Nephron (organoid): ENCODE results near the gene DOCK9.
A peak's percentile ranks its signal among the peaks of the same experiment; 100 is the strongest.

Source experiments
- H3K27ac Mint-ChIP-seq, 3 experiments: 2 replicates each; pipeline ENCODE4 v1.8.0; 2020; ENCODE audit warnings: mixed read lengths in 3 of 3, mild to moderate bottlenecking in 2 of 3, moderate library complexity in 1 of 3
- H3K27me3 Mint-ChIP-seq: 2 replicates; pipeline ENCODE4 v1.8.0; 2021; ENCODE audit warnings: low read depth, mild to moderate bottlenecking, moderate library complexity, mixed read lengths
- H3K36me3 Mint-ChIP-seq: 2 replicates; pipeline ENCODE4 v1.8.0; 2020; ENCODE audit warnings: low read depth, mixed read lengths
- H3K4me1 Mint-ChIP-seq: 2 replicates; pipeline ENCODE4 v1.8.0; 2020; ENCODE audit warnings: mixed read lengths
- H3K4me3 Mint-ChIP-seq, 3 experiments: 2 replicates each; pipeline ENCODE4 v1.8.0; 2020; ENCODE audit warnings: mild to moderate bottlenecking in 3 of 3, mixed read lengths in 3 of 3, moderate library complexity in 2 of 3
- H3K9me3 Mint-ChIP-seq: 2 replicates; pipeline ENCODE4 v1.8.0; 2020; ENCODE audit warnings: mixed read lengths
- CTCF ChIP-seq, 3 experiments: fragments of 200-600 bp; sonication (generic); IDR thresholded peaks; one replicate each; pipeline ENCODE4 v1.5.0; 2021; ENCODE audit warnings: antibody characterized with exemption in 3 of 3; ENCODE audit not compliant: unreplicated experiment in 3 of 3

The DOCK9 gene, protein sequence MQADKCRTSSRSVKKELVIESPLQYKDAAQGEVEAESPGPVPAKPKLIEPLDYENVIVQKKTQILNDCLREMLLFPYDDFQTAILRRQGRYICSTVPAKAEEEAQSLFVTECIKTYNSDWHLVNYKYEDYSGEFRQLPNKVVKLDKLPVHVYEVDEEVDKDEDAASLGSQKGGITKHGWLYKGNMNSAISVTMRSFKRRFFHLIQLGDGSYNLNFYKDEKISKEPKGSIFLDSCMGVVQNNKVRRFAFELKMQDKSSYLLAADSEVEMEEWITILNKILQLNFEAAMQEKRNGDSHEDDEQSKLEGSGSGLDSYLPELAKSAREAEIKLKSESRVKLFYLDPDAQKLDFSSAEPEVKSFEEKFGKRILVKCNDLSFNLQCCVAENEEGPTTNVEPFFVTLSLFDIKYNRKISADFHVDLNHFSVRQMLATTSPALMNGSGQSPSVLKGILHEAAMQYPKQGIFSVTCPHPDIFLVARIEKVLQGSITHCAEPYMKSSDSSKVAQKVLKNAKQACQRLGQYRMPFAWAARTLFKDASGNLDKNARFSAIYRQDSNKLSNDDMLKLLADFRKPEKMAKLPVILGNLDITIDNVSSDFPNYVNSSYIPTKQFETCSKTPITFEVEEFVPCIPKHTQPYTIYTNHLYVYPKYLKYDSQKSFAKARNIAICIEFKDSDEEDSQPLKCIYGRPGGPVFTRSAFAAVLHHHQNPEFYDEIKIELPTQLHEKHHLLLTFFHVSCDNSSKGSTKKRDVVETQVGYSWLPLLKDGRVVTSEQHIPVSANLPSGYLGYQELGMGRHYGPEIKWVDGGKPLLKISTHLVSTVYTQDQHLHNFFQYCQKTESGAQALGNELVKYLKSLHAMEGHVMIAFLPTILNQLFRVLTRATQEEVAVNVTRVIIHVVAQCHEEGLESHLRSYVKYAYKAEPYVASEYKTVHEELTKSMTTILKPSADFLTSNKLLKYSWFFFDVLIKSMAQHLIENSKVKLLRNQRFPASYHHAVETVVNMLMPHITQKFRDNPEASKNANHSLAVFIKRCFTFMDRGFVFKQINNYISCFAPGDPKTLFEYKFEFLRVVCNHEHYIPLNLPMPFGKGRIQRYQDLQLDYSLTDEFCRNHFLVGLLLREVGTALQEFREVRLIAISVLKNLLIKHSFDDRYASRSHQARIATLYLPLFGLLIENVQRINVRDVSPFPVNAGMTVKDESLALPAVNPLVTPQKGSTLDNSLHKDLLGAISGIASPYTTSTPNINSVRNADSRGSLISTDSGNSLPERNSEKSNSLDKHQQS (N-terminal part only)

DNA sequence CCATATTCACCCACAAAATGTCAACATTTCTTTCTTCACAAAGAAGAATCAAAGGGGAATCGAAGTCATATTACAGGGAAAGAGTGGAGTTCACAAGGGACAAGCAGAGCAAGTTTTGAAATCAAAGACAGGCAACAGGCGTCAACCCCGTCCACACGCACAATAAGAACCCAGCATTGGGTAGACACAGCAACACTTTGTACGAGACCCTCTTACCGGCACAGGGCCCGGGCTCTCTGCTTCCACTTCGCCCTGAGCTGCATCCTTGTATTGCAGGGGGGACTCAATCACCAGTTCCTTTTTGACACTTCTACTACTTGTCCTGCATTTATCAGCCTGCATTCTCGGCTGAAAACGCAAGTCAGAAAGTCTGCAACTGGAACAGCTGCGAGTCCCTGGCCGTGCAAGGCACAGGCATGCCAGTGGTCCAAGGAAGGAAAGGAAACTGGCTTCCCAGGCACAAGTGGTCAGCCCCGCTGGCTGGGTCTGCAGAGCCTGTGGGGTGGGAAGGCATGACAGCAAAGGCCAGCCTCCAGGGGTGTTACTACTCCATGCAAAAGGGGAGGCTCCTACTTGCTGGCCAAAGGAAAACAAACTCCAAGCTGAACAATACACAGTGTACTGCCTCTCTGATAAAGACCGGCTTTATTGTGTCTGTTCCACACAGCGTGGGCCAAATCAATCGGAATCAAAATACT lies at the start of gene DOCK9:
DOCK9 (minus strand) TSS at position 497 of the 698 bp plus-strand sequence; CDS start at position 342, 155 bp downstream.
- peak within 1 kb of the TSS; percentile 71 to 92 (median 90) for H3K27ac Mint-ChIP-seq
- H3K27me3 Mint-ChIP-seq, result peaks cover 6% of the 10 kb centered on the region
- H3K4me3 Mint-ChIP-seq, result peak within 1 kb of the TSS; percentile 57 to 89 (median 80)
- TF ChIP-seq CTCF (IDR thresholded peaks at IDR 0.05; ENCODE audit: unreplicated experiment in 3 of 3), result no peak
- no peaks in the 10 kb centered on the region for H3K9me3 Mint-ChIP-seq
- H3K36me3 Mint-ChIP-seq, result no peaks in the 10 kb centered on the region
- peaks cover 54% of the 10 kb centered on the region for H3K4me1 Mint-ChIP-seq

DNA sequence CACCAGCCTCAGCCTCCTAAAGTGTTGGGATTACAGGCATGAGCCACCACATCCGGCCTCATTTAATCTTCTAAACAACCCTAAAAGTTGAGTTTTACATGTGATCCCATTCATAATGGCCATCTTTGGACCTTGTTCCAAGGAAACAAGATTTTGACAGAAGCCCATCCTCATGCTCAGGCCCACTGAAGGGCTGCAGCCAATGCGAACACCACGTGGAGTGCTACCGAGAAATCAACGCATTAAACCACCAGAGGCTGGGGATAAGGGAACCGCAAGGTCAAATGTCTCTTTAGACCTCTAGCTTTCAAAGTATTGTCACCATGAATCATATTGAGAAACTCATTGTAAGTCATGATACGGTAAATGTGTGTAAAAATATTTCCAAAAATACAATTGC lies 49.4 kb upstream of the DOCK9 start:
- Mint-ChIP-seq H3K4me1 (peaks cover 24% of the 10 kb centered on the region), H3K36me3 (no peaks in the 10 kb centered on the region), H3K27me3 (no peaks in the 10 kb centered on the region), H3K9me3 (peaks cover 8% of the 10 kb centered on the region), H3K4me3 (no peak overlapping the region), H3K27ac (no peak overlapping the region)
- TF ChIP-seq CTCF (IDR thresholded peaks at IDR 0.05; ENCODE audit: unreplicated experiment in 3 of 3), result no peak

GRCh38 chr13:99022941-99023340 lies 45.1 kb upstream of the DOCK9 start:
- H3K27me3 Mint-ChIP-seq, result no peaks in the 10 kb centered on the region

DNA sequence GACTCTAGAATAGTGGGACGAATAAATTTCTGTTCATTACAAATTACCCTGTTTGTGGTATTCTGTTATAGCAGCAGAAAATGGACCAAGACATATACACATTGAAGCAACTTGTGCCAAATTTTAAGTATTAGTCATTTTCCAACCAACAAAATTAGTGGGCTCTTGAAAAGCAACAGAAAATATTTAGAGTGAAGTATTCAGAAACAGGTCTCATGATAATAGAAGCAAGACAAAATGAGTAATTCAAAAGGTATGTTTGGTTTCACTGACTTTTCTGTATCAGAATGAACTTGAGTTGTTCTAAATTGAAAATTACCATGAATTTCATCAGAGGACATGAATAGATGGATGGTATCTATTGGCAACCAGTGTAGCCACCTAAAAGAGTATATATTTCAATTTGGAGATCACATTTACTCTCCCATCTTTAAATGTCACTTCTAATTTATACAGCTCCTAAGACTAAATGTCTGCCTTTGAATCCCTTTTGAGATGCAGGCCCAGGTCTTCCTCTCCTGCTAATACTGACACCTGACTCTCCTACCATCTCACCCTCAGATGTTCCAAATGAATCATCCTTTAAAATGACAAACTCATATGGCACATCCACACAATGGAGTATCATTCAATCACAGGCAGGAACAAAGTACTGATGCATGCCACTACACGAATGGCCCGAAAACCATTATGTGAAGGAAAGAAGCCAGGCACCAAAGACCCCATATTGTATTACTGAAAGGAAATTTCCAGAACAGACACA lies 40.7 kb upstream of the DOCK9 start:
- Mint-ChIP-seq H3K4me1 (peaks cover 36% of the 10 kb centered on the region), H3K36me3 (no peaks in the 10 kb centered on the region), H3K9me3 (no peaks in the 10 kb centered on the region), H3K4me3 (no peak overlapping the region), H3K27ac (no peak overlapping the region), H3K27me3 (no peaks in the 10 kb centered on the region)
- no peak for TF ChIP-seq CTCF (IDR thresholded peaks at IDR 0.05; ENCODE audit: unreplicated experiment in 3 of 3)

More at GRCh38 chr13:99022941-99023340, 45.1 kb upstream of the DOCK9 start:
- Mint-ChIP-seq H3K9me3 (peaks cover 4% of the 10 kb centered on the region), H3K36me3 (no peaks in the 10 kb centered on the region), H3K4me1 (peaks cover 13% of the 10 kb centered on the region), H3K27ac (peak overlapping the region in 1 of 3 experiments; percentile 35), H3K4me3 (no peak overlapping the region)
- no peak for TF ChIP-seq CTCF (IDR thresholded peaks at IDR 0.05; ENCODE audit: unreplicated experiment in 3 of 3)
